ENCODE data around the gene RPH3AL.
"Not testable (repeated sequence)": the region's sequence is repeated elsewhere in the genome, so short reads cannot be mapped to it uniquely, and the experiment has no call there.

The RPH3AL gene

DNA sequence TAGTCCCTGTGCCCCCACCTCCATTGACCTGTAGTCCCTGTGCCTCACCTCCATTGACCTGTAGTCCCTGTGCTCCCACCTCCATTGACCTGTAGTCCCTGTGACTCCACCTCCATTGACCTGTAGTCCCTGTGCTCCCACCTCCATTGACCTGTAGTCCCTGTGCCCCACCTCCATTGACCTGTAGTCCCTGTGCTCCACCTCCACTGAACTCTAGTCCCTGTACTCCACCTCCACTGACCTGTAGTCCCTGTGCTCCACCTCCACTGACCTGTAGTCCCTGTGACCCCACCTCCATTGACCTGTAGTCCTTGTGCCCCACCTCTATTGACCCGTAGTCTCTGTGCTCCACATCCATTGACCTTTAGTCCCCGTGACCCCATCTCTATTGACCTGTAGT lies 37.2 kb downstream of the RPH3AL start:
- not testable (repeated sequence) for DNase-seq

DNA sequence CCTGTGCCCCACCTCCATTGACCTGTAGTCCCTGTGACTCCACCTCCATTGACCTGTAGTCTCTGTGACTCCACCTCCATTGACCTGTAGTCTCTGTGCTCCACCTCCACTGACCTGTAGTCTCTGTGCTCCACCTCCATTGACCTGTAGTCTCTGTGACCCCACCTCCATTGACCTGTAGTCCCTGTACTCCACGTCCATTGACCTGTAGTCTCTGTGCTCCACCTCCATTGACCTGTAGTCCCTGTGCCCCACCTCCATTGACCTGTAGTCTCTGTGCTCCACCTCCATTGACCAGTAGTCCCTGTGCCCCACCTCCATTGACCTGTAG lies 38.0 kb downstream of the RPH3AL start:
- DNase-seq = not testable (repeated sequence)

DNA sequence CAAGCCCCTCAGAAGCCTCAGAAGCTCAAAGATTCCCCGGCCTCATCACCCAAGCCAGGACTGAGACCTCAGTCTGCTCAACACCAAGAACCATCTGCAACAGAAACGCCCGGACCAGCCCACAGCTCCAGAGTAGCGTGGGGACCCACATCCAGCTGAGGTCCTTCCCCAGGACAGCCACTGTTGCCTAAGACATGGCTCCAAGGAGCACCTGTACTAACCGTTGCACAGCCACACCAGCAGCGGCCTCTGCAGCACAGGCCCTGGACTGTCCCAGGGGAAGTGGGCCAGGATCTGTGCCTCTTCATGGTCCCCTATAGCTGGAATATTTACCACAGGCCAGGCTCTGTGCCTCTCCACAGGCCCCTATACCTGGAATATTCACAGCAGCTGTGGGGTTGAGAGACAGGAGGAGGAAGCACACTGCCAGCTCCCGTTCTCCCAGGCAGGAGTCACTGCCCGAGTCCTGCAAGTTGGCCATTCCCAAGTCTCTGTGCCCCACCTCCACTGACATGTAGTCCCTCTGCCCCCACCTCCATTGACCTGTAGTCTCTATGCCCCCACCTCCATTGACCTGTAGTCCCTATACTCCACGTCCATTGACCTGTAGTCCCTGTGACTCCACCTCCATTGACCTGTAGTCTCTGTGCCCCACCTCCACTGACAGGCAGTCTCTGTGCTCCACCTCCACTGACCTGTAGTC lies 38.5 kb downstream of the RPH3AL start:
- DNase-seq = no peak

DNA sequence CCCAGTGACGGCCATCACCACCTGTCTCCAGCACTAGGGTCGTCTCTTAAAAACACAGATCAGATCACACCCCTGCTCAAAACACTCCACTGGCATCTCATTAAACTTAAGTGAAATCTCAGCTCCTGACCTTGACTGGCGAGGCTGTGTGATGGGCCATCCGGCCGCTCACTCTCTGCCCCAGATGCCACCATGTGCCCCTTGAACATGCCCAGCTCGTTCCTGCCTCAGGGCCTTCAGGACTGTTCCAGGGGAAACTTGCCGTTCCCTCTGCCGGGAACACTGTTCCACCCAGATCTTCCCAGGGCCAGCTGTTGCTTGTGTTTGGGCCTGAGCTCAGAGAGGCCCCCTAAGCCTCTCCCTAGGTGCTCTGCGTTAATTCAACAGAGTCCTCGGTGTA lies 39.4 kb downstream of the RPH3AL start:
- no peak for DNase-seq

DNA sequence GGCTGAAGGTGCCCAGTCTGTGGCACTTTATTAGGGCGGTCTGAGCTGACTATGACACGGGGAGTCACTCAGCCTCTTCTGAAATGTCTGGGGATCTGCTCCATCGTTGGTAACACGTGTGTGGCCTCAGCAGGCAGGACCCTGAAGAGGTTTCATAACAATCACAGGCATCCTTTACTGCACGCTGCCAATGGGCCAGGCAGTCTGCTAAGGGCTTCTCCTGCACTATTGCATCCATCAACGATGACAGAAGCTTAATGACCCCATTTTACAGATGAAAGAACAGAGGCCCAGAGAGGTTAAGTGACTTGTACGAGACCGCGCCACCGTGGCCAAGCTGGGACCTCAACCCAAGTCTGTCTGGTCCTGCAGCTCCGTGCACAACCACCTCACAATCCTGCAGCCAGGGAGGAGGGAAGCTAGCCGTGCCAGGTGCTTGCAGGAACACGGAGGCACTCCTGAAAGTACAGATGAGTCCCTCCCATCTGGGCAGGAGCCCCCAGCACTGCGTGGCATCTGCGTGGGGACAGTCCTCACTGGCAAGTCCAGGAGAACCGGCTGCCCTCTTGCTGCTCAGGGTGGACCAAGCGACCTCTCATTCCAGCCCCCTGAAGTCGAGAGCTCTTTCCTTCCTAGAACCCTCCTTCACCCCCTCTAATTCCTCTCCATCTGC lies 40.0 kb downstream of the RPH3AL start:
- no peak for DNase-seq

DNA sequence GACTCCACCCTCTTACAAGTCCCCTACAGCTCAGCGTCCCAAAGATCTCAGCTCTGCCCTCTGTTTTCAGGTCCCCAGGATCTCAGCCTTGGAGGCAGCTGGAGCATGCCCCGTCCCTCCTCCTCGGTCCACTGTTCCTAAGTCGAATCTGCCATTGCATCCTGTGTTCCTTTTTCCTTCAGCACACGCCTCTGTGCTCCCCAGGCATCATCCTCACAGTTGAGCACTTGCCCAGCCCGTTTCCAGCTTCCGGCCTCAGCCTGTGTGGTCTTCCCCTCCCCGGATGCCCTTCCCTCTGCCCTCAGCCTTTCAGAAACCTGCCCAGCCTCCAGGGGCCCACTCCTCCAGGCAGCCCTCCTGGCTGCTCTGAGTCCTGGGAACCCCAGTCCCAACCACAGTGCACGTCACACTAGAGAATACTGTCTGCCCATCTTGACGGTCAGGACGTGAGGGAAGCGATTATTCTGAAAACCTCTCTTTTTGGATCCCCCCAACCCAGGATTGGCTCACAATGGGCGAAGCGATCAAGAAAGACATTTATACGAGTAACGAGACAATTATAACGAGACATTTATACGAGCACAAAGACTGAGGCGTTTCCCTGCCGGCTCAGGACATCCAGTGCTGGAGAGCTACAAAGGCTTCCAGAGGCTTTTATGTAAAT lies 41.4 kb downstream of the RPH3AL start:
- DNase-seq = no peak

DNA sequence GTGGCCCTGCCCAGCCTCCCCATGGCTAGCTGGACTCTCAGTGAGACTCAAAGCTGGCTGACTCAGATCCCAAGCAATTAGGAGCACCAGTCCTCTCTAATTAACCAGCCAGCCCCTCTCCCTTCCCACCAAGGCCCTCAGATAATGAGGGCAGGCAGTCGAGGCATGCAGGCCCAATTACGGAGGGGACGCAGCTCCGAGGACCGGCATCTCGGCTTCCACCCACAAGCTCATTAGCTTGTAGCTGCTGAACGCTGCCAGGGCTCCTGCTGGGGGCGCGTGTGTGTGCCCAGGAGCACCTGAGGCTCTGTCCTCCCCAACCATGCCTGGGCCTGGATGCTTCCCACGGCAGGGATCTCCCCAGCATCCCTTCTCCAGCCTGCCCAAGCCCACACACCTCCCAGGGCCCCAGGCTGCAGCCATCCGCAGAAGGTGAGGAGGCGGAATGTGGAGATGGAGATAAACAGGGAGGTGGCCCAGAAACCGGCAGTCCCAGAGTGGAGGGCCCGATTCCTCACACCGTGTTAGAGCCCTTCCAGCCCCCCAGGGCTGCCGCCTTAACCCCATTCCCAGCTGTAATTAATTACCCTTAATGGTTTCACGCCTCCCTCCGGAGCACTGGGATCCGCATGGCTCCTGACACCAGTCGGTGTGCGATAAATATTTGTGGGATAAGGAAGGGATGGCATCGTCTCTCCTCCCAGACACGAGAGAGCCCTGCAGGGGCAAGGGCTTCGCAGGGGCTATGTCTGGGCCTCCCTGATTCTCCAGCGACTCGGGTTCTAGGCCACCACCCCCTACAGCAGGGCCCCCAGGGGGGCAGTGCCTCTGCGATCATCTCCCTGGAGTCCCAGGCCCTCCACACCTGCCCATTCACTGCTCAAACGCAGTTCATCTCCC lies 42.2 kb downstream of the RPH3AL start:
- no peak for DNase-seq

DNA sequence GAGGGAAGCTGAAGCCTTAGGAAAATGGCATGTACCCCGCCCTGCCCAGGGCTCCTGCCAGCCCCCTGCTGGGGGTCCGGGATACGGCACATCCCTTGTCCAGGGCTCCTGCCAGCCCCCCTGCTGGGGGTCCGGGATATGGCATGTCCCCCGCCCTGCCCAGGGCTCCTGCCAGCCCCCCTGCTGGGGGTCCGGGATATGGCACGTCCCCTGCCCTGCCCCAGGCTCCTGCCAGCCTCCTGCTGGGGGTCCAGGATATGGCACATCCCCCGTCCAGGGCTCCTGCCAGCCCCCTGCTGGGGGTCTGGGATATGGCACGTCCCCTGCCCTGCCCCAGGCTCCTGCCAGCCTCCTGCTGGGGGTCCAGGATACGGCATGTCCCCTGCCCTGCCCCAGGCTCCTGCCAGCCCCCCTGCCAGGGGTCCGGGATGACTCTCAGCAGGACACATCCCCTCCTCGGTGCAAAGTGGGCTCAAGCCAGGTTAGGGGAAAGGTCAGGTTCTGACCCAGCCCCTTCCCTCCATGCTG lies 43.2 kb downstream of the RPH3AL start:
- DNase-seq = no peak

DNA sequence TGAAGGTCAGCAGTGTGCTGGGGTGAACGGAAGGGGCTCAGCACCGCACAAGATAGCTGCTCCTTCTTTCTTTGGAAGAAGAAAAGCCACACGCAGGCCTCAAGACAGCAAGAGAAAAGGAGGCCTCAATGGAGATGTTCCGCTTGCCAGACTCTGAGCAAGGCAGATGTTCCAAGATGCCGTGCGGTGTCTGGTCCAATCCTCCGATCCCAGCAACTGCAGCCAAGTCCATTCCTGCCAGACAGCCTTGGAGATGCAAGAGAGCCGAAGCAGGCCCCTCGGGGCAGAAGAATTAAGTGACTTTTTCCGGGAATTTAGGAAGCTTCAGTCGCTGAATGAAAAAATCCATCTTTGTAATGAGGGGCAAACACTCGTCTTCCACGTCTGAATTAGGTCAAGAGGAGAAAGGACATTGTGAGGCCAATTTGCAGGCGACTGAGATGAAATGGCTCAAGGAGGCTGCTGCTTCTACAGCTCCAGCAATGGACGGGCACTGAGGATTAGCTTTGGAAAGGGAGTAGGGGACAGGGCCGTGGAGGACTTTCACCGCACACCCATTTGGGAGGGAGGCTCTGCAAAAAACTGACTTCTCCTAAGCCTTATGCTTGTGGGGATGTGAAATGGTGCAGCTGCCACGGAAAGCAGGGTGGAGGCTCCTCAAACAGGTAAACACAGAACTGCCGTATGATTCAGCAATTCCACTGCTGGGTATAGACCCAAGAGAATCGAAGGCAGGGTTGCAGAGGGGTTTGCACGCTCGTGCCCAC lies 44.7 kb downstream of the RPH3AL start:
- no peak for DNase-seq

DNA sequence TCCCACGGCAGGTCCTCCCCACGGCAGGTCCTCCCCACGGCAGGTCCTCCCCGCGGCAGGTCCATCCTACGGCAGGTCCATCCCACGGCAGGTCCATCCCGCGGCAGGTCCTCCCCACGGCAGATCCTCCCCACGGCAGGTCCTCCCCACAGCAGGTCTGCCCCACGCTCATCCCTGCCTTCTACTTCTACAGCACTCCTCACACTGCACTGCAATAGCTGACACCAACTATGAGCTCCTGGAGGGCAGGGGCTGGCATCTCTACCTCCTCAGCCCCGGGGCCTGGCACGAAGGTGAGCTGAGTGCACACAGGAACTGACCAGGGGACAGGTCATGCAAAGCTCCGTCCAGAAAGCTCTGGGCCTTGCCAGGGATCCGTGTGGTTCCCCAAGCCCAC lies 45.3 kb downstream of the RPH3AL start:
- no peak for DNase-seq

DNA sequence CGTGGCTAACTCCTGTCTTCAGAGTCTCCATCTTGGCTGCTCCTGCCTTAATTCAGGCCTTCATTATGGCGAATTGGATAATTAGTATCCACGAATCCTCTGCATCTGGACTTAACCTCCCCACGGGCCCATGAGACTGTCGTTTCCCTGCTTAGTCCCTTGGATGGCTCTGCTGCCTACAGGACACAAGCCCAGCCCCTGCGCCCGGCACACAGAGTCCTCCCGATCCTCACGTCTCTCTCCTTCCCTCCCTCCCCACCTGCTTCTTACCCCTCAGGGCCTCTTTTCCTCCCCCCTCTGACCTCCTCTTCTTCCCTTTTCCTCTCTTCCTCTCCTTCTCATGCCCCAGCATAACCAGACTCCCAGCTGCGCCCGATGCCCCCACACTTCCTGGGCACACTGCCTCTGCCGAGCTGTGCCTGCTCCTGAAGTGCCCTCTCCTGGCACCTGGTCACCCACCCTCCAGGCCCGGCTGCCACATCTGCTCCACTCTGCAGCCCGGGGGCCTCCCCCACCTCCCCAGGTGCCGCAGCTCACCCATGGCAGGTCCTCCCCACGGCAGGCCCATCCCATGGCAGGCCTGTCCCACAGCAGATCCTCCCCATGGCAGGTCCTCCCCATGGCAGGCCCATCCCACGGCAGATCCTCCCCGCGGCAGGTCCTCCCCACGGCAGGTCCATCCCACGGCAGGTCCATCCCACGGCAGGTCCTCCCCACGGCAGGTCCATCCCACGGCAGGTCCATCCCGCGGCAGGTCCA lies 45.9 kb downstream of the RPH3AL start:
- no peak for DNase-seq

DNA sequence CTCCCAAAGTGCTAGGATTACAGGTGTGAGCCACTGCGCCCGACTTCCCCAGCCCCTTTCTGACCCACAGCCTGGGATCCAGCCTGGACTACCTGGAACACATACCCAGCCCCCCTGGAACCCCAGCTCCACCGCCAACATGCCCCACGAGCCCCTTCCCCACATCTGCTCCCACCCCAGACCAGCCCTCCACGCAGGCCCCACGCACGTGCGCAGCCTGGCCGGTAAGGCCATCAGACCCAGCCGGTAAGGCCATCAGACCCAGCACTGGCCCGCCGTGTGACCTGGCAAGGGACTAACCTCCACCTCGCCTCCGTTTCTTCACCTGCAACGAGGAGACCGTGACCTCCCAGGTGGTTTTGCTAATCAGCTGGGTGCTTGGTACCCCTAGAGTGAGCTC lies 46.5 kb downstream of the RPH3AL start:
- DNase-seq = no peak

DNA sequence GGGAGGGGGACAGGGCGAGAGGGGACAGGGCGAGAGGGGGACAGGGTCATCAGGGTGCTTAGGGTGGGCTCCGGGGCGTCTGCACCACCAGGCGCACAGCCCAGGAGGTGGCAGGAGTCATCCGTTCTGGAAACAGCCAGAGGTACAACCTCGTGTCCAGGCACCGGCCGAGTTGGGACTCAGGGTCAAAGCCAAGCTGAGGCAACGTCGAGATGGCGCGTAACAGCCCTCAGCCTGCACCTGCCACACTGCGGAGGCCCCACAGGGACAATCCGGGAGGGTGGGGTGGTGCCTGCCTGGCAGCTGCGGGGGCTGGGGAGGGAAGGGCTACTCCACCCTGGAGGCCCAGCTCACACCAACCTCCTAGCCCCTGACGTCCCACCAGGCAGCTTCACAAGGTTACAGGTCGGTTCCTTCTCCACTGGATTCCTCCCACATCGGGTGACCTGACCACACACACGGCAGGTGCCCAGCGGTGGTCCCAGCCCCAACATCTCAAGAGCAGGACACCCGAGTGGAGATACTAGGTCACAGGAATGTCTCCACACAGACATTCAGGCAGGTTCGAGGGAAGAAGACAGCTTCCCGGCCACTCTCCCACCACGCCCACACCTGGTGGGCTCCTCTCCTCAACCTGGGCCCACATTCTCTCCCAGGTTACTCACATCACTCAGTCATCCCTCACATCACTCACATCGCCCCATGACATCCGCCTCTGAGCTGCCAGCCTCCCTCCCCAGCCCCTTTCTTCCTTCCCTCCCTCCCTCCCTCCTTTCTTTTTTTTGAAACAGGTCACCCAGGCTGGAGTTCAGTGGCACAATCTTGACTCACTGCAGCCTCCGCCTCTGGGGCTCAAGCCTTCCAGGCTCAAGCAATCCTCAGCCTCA lies 47.3 kb downstream of the RPH3AL start:
- DNase-seq = no peak

DNA sequence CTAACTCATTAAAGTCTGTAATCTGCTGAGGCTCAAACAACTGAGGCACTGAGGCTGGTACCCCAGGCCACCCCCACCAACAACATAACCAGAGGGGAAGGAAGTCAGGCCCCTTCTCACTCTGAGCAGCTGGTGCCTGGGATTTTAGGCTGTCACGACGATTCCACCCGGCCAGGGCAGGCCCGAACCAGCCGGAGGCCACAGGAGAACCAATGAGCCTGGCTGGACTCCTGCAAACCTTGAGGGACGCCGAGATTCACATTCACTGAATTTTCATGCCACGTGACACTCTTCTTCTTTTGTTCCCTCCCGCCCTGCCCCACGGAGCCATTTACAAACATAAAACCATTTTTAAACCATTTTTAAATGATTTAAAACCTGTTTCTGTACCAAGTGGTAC lies 48.1 kb downstream of the RPH3AL start:
- DNase-seq = no peak

DNA sequence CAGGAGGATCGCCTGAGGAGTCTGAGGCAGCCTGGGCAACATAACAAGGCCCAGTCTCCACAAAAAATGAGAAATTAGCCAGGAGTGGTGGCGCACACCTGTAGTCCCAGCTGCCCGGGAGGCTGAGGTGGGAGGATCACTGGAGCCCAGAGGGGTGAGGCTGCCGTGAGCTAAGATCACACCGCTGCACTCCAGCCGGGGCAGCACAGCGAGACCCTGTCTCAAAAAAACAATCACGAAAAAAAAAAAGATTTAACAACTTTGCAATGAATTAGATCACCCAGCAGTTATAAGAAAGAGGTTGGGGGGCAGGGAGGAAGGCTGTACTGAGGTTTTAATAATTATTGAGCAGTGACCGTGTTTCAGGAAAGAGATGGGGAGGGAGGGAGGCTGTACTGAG lies 49.4 kb downstream of the RPH3AL start:
- DNase-seq = no peak

DNA sequence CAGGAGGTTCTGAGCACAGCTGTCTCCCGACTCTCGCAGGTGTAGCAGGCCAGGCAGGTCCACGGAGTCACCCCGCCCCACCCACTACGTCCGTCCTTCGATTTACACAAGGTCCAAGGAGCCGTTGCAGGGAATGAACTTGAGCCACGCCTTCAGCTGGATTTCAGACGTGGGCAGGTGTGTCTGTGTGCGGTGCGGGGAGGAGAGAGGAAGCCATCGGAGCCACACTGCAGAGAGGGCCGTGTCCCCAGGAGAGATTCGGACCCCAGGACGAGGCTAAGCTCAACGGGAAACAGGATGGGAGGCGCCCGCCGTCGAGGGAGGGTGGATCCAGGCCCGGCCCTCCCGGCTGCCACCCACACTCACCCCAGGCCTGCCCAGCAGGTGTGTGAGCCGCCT lies 50.3 kb downstream of the RPH3AL start:
- no peak for DNase-seq

DNA sequence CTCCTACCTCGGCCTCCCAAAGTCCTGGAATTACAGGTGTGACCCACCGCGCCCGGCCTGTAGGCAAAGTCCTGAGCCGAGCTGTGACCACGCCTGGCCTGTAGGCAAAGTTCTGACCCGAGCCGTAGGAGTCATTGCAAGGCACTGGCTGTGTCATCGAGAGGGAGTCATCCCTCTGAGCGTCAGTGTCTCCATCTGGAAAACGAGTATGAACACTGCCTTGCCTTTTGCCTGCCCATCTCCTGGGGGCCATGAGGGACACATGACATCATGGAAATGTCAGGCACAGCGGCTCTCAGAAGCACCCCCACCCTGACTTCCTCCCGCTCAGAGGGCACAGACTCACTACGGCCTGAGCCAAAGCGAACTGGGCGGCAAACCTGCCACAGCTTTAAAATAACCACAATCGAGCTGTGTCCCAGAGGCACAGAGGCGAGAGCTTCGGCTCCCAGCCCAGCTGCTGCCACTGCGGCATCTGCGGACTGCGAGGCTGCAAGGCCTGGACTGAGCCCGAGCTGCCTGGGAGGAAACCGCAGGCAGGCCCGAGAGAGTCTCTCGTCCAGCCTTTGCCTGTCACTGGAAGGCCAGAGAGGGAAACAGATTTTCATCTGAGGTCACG lies 50.8 kb downstream of the RPH3AL start:
- no peak for DNase-seq

DNA sequence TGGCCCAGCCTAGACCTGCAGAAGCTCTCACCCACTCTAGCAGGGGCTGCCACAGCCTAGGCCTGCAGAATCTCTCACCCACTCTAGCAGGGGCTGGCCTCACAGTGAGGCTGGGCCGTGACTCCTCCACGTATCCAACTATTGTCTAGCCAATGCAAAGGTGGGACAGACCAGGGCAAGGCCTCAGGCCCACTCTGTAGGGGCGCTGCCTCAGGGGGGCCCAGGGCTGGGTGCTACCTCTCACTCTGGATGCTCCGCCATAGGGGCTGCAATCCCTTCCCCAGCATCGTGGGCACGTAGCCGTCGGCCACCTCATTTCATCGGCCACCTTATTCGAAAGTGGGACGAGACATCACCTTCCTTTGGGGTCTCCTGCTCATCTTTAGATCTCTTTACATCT lies 51.7 kb downstream of the RPH3AL start:
- DNase-seq = no peak

DNA sequence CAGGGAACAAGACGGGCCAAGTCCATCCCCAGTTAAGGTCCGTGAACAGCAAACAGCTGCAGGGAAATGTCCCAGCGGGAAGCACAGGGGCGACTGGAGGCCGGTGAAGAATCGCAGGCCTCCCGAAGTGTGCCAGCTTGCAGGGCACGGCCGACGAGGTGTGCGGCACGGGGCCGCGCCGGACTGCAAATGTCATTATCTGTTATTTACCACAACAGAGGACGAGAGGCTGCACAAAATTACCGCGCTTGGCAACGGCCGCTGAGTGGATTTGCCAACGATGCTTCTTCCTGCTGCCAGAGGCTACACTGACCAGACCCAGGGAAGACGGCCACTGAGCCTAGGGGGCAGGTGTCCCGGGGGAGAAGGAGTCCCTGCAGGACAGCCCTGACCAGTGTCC lies 53.1 kb downstream of the RPH3AL start:
- DNase-seq = no peak
